HG02852 (cell line): ENCODE data around the gene DLG2.
A peak's percentile ranks its signal among the peaks of the same experiment; 100 is the strongest.
"Not testable (repeated sequence)": the region's sequence is repeated elsewhere in the genome, so short reads cannot be mapped to it uniquely, and the experiment has no call there.

ENCODE experiments used
- ATAC-seq: cut with Tn5 transposase; IDR thresholded peaks from one replicate; pipeline ENCODE4 v1.9.1; 2021; ENCODE audit warnings: mild to moderate bottlenecking, moderate library complexity; ENCODE audit not compliant: unreplicated experiment

DLG2 gene

DNA sequence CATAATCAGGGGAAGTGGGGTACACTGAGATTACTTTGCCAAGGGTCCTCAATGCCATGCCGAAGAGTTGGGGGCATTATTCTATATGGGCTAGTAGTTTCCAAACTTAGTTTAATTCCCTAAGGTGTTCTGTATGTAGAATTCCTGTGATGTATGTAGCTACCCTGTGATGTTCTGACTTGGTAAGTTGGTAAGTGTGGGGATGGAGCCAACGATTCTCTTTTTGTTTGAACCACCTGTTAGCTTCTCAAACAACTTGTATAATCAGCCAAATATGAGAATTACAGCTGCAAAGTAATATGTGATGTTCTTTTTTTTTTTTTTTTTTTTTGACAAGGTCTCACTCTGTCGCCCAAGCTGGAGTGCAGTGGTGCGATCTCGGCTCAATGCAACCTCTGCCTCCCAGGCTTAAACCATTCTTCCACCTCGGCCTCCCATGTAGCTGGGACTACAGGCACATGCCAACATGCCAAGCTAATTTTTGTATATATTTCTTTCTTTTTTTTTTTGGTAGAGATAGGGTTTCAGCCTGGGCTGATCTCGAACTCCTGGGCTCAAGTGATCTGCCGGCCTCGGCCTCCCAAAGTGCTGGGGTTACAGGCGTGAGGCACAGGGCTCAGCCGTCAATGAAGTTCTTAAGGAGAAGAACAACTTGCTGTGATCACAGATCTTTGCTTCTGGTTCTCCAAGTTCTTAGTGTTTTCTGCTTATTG lies 2025.8 kb downstream of the DLG2 start:
- ATAC-seq = no peak

DNA sequence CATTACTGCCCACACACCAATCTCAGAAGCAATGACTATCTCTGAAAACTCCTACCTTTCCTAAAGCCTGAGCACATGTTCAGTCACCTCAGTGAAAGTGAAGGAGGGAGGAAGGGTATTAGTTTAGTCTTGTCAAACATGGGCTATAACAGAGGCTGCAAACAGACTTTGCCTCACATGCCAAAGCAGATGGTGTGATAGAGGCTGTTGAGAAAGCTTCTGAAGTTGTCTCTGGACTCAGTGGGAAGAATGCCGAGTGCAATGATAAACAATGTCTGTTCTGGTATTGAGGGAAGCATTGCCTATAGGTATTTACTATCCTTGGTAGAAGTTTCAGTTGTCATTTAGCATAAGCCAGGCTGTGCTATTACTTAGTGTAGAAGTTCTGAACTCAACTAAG lies 2026.5 kb downstream of the DLG2 start:
- ATAC-seq = no peak

DNA sequence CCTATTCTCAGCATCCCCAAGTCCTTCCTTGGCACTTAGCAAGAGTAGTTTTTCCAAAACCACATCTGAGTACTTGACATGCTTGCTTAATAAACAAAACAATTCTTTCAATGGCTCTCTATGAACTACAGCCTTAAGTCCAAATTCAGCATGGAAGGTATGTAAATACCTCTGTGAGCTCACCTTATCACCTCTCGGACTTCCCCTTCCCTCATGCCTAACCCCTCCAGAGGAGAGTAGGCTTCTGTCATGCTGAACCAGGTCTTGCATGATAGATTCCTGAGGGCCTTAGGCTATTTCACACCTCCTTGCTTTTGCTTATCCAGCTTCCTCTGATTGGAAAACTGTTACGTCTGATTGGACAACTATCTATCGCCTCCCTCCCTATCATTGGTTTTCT lies 2028.1 kb downstream of the DLG2 start:
- ATAC-seq = no peak

DNA sequence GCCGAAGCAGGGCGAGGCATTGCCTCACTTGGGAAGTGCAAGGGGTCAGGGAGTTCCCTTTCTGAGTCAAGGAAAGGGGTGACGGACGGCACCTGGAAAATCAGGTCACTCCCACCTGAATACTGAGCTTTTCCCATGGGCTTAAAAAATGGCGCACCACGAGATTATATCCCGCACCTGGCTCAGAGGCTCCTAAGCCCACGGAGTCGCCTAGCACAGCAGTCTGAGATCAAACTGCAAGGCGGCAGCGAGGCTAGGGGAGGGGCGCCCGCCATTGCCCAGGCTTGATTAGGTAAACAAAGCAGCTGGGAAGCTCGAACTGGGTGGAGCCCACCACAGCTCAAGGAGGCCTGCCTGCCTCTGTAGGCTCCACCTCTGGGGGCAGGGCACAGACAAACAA lies 2039.3 kb downstream of the DLG2 start:
- not testable (repeated sequence) for ATAC-seq

DNA sequence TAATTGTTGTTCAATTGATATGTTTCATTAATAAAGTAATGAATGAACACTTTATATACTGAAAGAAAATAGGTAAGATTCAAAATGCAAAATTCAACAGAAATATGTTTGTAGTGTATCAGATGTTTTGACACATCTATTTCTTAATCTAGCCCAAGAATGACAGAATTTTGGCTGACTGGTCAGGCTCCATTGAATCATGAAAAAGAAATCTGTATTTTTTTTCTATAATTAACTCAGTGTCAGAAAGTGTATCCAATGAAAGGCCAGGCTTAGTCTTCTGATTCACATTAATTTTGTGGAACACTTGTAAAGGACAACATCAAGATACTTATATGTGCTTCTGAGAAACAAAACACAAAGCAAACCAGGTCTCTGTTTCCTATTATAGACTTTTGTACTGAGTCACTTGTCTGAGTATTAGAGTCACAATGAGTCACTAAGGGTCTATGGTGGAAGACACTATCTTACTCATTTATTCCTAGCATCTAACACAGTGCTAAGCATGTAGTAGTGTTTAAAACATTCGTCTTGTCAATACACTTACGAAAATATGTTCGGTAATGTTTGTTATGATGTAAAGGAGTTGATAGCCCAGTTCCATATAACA lies 2043.3 kb downstream of the DLG2 start:
- peak; percentile 98 for ATAC-seq

DNA sequence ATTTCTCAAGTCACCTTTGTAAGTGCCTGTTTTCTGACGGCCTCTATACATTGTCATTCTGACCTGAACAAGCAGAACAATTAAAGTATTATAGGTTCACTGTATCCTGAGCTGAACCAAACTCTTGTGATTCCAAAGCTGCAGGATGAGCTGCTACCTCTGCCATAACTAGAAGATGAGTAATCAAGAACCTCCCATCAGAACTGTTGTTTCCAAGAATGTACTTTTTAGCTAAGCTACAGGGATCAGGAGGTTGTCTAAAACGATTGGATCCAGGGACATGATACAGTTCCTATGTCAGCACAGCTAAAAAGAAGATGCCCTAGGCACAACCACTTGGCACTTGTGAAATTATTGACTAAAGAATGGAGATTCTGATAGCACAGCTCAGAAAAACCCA lies 2052.6 kb downstream of the DLG2 start:
- no peak for ATAC-seq

DNA sequence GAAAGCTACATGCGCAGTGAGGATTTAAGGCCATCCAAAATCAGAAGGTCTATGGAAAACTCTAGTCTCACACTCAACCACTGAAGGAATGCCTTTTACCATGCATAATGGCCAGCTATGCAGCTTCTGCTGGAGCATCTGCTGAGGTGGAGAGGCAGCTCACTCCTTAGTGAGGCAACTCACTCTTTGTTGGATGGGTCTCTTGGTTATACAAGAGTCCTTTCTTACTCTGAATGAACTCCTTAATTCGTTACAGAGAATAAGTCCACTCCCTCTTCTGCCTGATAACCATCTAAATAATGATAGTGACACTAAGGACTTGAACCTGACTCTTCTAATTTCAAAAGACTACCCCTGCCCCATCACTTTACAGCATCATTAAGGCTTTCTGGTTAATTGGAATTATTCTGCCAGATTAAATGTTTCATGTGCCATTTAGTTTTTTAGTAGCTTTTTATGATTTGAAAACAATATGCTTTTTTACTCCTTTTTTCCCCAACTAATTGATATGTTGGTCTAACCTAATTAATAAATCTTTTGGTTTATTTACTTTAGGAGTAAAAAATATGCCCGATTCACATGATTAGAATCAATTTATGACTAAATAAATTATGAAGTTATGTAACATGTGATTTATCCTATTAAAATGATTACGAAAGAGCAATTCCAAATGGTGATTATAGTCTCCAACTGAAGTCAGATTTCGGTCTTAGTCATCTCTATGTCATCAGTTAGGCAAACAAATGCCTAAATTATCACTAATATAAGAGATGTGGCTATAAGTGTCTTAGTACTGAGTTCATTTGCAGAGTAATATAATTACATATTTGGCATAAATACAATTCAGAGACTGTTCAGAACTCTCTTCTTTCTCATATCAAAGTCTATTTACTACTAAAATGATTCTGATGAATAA lies 2054.3 kb downstream of the DLG2 start:
- ATAC-seq = no peak

DNA sequence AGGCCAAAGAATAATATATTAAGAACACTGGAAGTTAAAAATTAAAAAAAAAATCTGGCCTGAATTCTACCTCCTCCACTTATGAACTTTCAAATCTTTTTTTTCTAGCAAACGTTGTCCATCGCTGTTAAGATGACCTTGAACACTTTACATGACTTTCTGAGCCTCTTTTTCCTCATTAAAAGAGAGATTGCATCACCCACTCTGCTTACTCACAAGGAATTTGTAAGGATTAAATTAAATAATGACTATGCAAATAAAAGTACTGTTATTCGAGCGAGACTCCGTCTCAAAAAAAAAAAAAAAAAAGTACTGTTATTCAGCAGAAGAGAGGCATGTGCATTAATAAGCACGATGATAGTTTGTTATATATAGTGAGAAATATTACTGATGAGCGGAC lies 2055.8 kb downstream of the DLG2 start:
- ATAC-seq = no peak

DNA sequence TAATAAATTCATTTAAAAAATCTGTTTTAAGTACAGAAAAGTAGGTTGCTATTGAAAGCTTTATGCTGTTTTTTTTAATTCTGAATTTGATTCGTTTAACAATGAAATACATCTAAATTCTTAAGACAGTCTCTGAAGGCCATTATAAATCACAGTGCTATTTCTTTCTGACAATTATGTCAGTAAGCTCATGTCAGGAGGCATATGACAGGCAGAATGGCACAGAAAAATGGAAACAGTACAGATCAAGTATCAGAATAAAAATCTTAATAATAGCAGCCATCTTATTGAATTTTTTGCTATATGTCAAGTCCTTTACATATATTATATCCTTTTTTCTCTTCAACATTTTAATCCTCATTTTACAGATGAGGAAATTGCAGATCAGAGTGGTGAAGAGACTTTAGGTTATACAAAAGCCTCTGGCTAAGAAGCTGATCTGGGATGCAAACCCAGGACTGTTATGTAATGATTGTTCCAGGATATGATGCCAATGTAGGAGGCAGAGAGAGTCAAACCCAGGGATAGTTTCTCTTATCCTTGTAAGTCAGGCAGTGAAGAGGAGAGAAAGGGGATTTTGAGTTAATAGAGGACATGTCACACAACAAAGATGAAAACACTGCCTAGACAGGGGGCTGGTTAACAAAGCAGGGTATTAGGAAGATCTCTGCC lies 2057.9 kb downstream of the DLG2 start:
- no peak for ATAC-seq

DNA sequence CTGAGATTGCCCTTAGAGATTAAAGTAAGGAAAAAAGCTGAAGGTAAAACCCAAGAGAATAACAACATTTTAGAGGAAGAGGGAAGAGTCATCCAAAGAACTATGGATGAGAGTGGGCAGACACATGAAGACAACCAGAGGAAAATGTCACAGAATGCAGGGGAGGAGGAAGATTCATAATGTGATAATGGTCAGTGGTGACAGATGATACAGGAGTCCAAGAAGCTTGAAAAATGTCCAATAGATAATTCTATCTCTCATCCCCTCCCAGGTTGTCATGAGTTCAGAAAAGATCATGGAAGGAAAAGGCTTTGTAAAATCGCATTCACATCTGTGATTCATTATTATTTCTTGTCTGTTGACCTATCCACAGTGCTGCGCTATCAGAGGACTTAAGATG lies 2058.6 kb downstream of the DLG2 start:
- ATAC-seq = no peak

DNA sequence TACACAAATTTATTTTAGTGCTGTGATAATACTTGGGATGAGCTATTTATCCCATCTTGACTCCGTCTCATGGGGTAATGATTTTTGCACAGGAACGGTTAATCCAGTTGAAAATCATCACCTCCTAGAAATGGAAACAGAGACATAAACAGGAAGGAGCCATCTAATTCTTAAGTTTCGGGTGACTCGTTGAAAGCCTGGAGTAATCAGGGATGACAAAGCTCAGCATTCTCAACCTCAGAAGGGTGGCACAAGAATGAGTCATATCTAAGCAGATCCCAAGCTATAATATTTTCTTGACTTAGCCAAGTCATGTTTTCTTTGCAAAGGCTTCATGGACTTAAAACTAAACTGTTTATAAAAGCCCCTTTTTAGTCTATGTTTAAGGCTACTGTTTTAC lies 2060.2 kb downstream of the DLG2 start:
- no peak for ATAC-seq

DNA sequence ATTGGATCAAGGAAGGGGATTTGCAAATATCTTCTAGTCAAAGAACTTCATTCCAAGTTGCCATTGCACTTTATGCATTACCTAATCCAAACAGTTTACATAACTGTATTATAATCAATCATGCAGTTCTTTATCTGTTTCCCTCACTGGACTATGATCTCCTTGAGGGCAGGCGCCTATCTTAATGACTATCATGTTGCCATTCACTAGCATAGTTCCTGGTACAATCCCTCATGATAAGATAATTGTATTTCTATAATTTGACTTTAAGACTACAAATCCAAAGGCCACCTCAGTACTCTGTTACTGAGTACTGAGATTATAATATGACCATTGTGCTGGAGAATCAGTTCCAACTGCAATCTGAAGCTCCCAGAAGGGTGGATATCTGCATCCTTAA lies 2062.3 kb downstream of the DLG2 start:
- no peak for ATAC-seq

DNA sequence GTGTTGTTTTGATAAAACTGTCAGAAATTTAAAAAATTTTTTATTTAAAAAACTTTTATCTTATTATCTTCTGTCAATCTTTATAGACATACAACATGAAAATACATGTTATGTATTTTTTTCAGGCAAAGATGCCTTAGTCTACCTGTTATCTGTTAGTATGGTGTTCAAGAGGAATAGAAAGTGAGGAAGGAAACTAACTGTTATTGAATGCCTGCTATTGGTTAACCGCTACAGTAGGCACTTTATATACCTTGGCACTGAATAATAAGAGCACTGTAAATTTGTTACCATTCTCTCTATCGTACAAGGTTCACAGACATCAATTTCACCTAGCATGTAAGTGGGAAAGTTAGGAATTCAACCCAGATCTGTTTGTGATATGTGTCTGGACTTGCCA lies 2068.9 kb downstream of the DLG2 start:
- ATAC-seq = no peak

DNA sequence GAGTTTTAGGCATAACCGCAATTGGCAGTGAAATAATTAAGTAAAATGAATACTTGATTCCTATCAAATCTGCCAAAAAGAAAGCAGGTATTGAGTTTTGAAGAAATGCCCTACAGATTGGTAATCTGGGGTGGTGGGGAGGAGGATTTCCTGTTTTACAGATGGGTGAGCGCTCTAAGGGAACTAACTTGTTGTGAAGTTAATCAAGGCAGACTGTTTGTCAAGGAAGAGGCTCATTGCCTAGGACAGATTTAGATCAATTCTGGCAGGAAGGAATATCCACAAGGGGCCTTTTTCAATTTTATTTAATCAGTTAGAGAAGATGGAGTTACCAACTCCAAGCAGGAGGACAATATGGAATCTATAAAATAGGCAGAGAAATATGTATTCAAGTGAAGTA lies 2069.5 kb downstream of the DLG2 start:
- no peak for ATAC-seq

DNA sequence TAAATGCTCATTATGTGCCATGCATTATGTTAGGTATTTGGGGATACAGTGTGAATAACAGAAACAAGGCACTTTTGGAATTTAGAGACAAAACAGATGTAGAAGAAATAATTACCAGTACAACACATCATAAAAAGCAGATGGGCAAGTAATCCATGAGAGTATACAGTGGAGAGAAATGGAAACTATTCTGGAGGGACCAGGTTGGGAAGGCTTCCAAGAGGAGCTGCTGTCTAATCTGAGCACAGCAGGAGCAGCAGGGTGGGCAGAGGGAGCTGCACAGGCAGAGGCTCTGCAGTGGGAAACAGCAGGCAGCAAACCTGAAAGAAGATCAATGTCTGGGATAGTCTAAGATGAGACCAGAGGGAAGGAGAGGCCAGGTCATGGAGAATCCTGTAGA lies 2072.3 kb downstream of the DLG2 start:
- no peak for ATAC-seq

DNA sequence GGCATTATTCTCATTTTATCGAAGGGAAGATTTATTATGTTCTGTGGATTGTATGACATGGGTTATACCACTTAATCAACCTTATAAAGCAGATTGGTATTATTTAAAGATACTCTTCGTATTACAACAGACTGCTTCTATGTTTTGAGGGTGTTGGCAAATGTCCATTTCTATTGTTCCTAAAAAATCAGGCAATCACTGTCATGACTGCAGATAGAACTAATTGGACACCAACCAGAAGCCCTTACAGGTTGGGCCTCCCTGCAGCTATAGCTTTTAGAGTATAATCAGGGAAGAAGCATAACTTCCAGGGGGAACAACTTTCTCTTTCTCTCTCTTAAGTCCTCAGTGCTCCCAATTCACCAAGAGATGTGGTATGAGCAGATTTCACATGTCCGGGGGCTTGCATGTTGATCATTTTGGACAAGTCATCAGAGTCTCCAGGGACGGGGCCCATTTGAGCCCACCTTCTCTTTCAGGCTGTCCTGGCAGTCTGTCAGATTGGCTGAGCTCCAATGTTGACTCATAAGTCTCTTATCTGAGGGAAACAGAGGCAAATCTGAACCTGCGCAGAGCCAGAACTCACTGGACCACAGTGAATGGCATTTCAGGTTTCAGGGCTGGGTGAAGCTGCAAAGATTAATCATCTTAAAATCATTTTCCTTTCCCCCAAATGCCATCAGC lies 2077.0 kb downstream of the DLG2 start:
- no peak for ATAC-seq

DNA sequence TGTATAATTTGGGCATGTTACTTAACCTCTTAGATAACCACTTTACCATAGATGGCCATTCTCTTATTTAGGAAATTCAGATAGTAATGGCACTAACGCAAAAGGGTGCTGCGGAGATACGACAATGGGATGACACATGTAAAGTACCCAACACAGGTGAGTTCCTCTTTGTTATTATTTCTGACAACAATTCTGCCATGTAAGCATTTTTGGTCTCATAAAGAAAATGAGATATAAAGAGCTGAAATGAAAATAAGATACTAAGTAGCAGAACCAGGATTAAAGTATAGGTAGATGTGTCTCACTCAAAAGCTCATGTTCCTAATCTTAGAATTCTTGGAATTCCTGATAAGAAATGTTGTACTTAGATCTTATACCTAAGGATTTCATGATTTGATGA lies 2080.8 kb downstream of the DLG2 start:
- no peak for ATAC-seq

DNA sequence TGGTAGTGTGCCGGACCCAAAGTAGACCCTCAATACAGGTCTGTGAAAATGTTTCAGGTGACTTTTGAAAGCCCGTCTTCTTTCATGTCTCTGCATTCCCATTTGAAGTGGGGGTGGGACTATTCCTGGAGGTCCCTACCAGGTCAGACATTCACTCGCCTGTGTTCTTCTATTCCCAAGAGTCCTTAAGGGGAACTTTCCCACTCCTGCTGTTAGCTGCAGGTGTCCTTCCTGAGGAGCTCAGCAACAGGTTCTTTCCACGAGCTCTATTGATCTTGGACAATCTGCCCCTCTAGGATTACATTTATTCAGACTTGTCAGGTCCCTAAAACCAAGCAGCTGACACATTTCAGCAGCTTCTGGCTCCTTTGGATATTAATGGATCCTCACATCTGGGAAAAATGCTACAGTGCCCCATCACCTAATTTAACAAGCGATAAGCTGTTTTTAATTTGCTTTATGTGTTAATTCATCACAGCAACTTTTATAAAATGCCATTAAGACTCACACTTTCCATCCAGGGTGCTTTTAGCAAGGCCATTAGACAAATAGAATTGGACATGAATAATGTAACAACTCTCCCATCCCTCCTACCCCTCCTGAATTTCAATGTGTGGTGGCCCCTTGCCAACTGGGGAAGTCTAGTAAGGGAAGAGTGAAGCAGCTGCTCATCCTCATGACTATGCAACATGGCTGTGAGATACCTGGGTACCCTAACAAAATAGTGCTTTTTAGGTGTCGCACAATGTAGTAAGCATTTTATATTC lies 2081.5 kb downstream of the DLG2 start:
- ATAC-seq = no peak

DNA sequence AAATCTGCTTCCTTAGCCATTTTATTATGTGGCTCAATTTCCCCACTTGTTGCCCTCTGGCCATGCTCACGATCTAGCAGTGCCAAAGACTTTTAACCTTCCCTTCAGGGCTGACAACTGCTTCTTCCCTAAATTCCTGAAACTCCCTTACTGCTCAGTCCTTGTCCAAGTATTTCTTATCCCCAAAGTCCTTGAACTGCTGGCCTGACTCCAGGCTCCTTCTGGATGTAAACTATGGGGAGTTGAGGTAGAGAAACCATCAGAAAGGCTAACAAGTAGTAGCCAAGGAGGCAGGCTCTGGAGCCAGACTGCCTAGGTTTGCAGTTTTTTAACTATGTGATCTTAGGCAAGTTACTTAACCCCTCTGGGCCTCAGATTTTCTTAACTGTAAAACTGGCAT lies 2082.3 kb downstream of the DLG2 start:
- ATAC-seq = no peak
